OCI-M1 (cell line): Measurements from ENCODE around the gene KRTAP21-2.
"Not testable (repeated sequence)": the region's sequence is repeated elsewhere in the genome, so short reads cannot be mapped to it uniquely, and the experiment has no call there.

Experiments used
- DNase-seq: peaks from one replicate; lab custom pipeline; 2025; lab: John Stamatoyannopoulos, UW

KRTAP21-2 gene

GRCh38 chr21:30747159-30747558 is at the start of gene KRTAP21-2:
KRTAP21-2 (minus strand) TSS chr21:30747259; CDS start chr21:30747202, 57 bp downstream.
- DNase-seq, result no peak

DNA sequence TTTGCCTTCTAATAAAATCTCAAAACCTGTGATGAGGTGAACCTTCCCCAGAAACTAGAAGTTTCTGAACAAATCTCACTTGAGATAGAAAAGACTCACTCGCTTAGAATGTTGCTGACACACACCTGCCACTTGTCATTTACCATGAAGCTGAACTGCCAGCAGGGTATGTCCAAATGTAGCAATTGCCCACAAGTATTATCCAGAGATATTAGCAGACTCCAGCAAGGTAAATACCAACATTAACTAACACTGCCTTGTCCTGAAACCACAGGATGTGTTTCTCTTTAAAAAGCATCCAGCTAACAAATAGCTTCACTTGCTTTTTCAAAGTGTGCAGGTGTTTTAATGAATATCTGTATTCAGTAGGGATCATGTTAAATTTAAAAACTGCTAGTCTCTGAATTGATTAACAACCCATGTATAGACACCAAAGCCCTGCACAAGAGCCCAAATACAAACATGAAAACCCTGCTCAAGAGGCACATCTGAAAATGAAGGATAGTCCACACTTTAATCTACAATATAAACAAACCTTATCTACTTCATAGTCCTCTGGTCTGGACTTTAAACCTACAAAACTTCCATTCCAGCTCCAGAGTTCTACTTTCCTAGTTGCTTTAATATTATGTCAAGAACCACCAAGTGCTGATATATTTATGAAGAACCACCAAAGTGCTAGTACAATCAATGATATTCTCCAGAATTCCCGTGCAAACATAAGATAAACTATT is 46.7 kb upstream of the KRTAP21-2 start:
- no peak for DNase-seq

- no peak for DNase-seq
Observed at GRCh38 chr21:30779249-30779648, 32.2 kb upstream of the KRTAP21-2 start.

DNA sequence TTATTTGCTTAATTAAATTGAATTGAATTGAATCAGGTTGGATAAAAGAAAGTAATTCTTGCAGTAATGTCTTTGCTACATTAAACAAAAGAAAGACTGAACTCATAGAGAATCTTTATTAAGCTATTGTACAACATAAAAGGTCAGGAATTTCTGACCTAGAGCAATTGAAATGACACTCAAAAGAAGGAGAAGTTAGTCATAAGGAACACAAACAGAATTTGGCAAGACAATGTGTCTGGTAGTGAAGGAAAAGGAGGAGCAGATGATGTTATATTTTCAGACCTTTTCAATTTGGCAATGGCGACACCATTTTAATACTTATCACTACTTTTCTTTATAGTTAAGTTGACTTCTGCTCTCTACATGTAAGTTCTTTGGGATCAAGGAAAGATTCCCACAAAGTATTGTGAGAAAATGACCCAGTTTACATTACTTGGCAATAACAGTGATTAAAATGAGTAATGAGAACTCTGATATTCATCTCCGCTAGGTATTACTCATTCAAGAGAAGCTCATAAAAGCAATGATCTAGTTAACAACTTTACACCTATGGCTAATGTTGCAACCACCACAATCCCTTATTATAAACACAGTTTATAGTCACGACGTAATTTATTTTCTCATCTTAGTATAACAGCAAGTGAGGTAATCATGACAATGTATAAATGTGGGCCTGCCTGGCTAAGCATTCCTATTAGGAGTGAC is 22.8 kb upstream of the KRTAP21-2 start:
- DNase-seq, result no peak

GRCh38 chr21:30760776-30761175 is 13.7 kb upstream of the KRTAP21-2 start:
- no peak for DNase-seq

DNA sequence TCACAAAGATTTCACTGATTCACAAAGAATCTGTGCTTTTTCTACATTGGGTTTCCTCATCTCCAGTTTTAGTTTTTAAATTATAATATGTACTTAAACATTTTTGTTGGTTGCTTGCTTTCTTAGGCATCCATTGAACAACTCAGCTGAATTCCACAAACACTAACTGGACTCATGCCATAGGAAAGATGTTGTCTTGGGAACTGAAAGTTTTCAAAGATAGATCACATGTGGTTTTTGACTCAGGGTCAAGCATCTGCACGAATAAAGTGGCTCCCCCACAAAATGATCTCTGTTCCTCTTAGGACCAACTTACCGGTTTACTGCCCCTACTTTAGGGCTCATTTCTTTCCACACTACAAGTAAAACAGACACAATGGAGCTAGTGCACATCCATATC is 11.2 kb upstream of the KRTAP21-2 start:
- DNase-seq, result no peak

DNA sequence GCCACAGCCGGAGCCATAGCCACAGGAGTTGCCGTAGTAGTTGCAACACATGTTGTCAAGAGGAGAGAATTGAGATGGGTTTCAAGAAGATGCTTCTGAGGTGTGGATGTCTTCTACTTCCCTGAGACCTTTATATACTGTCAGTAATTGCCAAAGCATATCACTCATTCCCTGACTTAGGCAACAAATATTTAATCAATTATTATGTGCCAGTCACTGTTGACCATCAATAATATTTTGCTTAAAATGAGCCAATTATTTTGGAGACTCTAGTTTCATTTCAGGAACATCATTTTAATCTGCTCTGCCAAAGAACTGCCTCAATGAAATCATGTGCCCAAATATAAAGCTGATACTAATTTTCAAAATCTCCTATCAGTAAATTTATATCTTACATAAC is 8.3 kb upstream of the KRTAP21-2 start, which contains the start of gene KRTAP21-1:
KRTAP21-1 (minus strand) TSS at position 101 of the 400 bp plus-strand sequence; CDS start at position 51, 50 bp downstream.
- DNase-seq, result not testable (repeated sequence)

GRCh38 chr21:30740462-30740861 is 6.6 kb downstream of the KRTAP21-2 start:
- DNase-seq, result no peak

DNA sequence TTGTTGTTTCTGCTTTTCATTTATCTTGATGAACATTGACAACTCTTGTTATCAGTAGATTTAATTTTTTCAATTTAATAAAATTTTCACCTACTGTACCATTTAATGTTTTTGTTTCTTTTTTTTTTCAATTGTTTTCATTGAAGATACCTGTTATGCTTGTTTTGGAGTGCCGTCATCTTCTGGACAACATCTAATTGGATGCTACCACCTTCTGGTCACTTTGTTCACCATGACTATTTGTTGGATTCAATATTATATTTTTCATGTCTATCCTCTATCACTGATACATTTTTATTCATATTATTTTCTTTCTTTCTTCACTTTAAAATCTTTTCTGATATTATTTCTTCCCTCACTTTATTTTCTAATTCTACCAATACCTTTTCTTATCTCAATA is 14.0 kb downstream of the KRTAP21-2 start:
- peak; percentile 2 for DNase-seq

- no peak for DNase-seq
Observed at GRCh38 chr21:30726726-30727125, 20.3 kb downstream of the KRTAP21-2 start.

DNA sequence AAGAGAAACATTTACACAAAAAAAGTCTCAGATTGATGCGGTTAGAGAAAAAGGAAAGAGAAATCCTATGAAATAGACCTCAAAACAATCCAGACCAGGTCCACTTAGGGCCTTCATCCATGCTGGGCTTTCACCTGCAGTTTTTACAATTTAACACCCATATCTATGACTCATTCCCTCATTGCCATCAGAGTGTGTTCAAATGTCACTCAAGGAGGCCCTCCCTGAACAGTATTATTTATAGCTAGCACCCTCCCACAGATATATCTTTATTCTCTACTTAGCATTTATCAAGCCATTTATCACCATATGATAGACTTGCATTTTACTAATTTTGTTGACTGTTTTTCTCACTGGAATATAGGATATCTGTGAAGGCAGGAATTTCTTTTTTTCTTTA is 27.7 kb downstream of the KRTAP21-2 start:
- no peak for DNase-seq

GRCh38 chr21:30718239-30718909 is 28.7 kb downstream of the KRTAP21-2 start, which contains the start of gene KRTAP21-3:
KRTAP21-3 (minus strand) TSS chr21:30718777; CDS start chr21:30718759, 18 bp downstream.
- DNase-seq, result peak; percentile 20

- no peak for DNase-seq
Observed at GRCh38 chr21:30717105-30717504, 30.0 kb downstream of the KRTAP21-2 start.

DNA sequence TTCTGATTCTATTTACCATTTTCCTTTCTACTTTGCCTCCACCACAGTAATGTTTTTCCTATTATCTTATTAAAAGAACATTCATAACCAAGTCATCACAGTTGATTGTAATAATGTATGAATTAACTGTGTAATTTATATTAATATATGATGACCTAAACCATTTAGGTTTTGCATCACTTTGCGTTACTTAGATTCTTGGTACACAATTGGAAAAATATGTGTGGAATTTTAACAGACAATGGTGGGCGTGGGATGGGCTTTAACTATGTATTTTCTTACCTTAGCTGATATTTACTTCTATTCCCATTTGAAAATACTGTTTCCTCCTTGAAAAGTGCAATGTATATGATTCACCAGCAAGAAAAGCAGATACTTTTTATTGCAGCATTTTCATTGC is 32.1 kb downstream of the KRTAP21-2 start:
- DNase-seq, result no peak

GRCh38 chr21:30714456-30714855 is 32.6 kb downstream of the KRTAP21-2 start:
- no peak for DNase-seq

GRCh38 chr21:30713766-30714165 is 33.3 kb downstream of the KRTAP21-2 start:
- no peak for DNase-seq

GRCh38 chr21:30710499-30710898 is 36.6 kb downstream of the KRTAP21-2 start:
- no peak for DNase-seq

- DNase-seq, result no peak
Observed at GRCh38 chr21:30707409-30707808, 39.6 kb downstream of the KRTAP21-2 start.
